ENCODE data around the gene DLGAP1. TPM values are rescaled to one million over a fixed set of nuclear protein-coding genes. Genes with fewer than 3 reads are reported as not detected.
A peak's percentile ranks its signal among the peaks of the same experiment; 100 is the strongest.

The DLGAP1 gene
- total RNA-seq, 1 experiment from 2014 or later = 27.5 TPM

DNA sequence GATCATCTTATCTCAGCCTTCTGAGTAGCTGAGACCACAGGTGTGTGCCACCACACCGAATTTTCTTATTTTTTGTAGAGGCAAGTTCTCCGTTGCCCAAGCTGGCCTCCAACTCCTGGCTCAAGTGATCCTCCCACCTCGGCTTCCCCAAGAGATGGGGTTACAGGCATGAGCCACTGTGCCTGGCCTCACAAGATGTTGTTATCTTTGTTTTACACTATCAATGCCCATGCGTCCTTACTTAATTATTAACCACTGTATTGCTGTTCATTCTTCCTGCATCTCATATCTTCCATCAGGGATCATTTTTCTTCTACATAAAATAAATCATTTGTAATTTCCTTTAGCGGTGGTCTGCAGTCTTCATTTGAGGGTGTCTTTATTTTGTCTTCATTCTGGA, 823.2 kb downstream of the DLGAP1 start:
- no peak for DNase-seq (ENCODE audit: low read depth, low spot score)
- in situ Hi-C loops (cut with HindIII; ENCODE audit: low pct_unique_long_range_greater_than_20kb, low sequenced_read_pairs) = no loop called here

- DNase-seq (ENCODE audit: low read depth, low spot score) = no peak
These were observed 828.1 kb downstream of the DLGAP1 start for GRCh38 chr18:3626929-3627458.

GRCh38 chr18:3625742-3626091, 829.4 kb downstream of the DLGAP1 start:
- no peak for DNase-seq (ENCODE audit: low read depth, low spot score)
- in situ Hi-C loops (cut with HindIII; ENCODE audit: low pct_unique_long_range_greater_than_20kb, low sequenced_read_pairs) = no loop called here

More at GRCh38 chr18:3626929-3627458, 828.1 kb downstream of the DLGAP1 start:
- in situ Hi-C loops (cut with HindIII; ENCODE audit: low pct_unique_long_range_greater_than_20kb, low sequenced_read_pairs) = no loop called here

GRCh38 chr18:3624935-3625741, 830.0 kb downstream of the DLGAP1 start:
- peak; percentile 52 for DNase-seq (ENCODE audit: low read depth, low spot score)

GRCh38 chr18:3624546-3624934, 830.6 kb downstream of the DLGAP1 start:
- in situ Hi-C loops (cut with HindIII; ENCODE audit: low pct_unique_long_range_greater_than_20kb, low sequenced_read_pairs) = no loop called here
- DNase-seq (ENCODE audit: low read depth, low spot score) = no peak

More at GRCh38 chr18:3624935-3625741, 830.0 kb downstream of the DLGAP1 start:
- in situ Hi-C loops (cut with HindIII; ENCODE audit: low pct_unique_long_range_greater_than_20kb, low sequenced_read_pairs) = no loop called here

DNA sequence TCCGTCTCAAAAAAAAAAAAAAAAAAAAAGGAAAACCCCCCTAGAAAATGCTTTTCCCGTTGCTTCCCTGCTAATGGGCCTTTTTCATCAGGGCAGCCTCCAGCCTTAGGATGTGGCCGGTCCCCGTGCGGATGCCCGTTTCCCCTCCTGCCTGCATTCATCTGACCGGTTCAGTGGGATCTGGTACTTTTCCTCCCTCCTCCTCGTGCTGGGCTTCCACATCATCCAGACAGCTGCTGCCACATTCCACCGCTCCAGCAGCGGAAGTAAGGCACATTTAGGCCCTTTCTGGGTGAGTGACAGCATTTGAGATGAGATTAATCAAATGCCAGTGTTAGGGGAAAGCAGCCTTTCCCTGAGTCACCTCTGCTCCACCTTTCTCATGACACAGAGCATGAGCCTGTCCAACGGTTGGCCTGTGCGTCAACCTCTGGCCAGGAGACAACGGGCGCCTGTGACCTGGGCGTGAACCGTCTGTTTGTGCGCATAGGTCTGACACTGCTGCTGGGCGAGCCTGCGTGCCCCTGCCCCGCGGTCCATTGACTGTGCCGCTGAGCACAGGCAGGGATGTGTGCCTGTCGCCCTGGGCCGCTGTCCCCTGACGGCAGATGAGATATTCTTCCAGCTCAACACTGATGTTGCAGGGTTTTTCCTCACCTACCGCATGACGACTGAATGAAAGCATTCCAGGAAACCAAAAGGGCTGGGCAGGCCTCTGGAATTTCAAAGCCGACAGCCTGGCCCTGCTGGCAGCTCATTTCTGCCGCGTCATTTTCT, 831.1 kb downstream of the DLGAP1 start:
- in situ Hi-C loops (cut with HindIII; ENCODE audit: low pct_unique_long_range_greater_than_20kb, low sequenced_read_pairs) = no loop called here
- peak; percentile 94 for DNase-seq (ENCODE audit: low read depth, low spot score)

DNA sequence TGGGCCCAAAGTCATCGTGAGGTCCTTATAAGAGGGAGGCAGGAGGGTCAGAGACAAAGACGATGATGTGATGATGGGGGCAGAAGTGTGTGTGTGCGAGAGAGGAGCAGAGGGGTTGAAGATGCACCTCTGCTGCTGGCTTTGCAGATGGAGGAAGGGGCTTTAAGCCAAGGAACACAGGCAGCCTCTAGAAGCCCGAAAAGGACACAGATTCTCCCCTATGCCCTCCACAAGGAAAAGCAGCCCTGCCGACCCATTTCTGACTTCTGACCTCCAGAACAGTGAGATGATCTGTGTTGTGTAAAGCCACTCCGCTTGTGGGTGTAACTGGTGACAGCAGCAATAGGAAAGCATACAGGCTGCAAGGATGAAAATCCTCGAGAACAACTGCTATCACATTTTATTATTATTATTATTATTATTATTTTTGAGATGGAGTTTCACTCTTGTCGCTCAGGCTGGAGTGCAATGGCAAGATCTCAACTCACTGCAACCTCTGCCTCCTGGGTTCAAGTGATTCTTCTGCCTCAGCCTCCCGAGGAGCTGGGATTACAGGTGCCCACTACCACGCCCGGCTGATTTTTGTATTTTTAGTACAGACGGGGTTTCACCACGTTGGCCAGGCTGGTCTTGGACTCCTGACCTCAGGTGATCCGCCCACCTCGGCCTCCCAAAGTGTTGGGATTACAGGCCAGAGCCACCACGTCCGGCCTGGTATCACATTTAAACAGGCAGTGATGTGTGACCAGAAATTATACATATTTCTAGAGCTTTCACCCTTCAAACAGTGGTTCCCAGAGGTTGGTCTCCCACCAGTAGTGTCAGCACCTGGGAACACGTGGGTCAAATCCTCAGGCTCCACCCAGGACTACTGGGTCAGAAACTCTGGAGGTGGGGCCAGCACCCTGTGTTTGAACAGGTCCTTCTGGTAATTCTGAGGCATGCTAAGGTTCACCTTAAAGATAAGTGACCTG, 834.7 kb downstream of the DLGAP1 start:
- in situ Hi-C loops (cut with HindIII; ENCODE audit: low pct_unique_long_range_greater_than_20kb, low sequenced_read_pairs) = no loop called here

GRCh38 chr18:3619746-3620145, 835.4 kb downstream of the DLGAP1 start:
- DNase-seq (ENCODE audit: low read depth, low spot score) = no peak
- in situ Hi-C loops (cut with HindIII; ENCODE audit: low pct_unique_long_range_greater_than_20kb, low sequenced_read_pairs) = no loop called here

More for the DNA sequence above, 834.7 kb downstream of the DLGAP1 start:
- DNase-seq (ENCODE audit: low read depth, low spot score) = no peak

- DNase-seq (ENCODE audit: low read depth, low spot score) = no peak
- in situ Hi-C loops (cut with HindIII; ENCODE audit: low pct_unique_long_range_greater_than_20kb, low sequenced_read_pairs) = no loop called here
These were observed 835.9 kb downstream of the DLGAP1 start for GRCh38 chr18:3619222-3619621.

GRCh38 chr18:3616744-3617143, 838.4 kb downstream of the DLGAP1 start:
- no peak for DNase-seq (ENCODE audit: low read depth, low spot score)
- in situ Hi-C loops (cut with HindIII; ENCODE audit: low pct_unique_long_range_greater_than_20kb, low sequenced_read_pairs) = no loop called here

DNA sequence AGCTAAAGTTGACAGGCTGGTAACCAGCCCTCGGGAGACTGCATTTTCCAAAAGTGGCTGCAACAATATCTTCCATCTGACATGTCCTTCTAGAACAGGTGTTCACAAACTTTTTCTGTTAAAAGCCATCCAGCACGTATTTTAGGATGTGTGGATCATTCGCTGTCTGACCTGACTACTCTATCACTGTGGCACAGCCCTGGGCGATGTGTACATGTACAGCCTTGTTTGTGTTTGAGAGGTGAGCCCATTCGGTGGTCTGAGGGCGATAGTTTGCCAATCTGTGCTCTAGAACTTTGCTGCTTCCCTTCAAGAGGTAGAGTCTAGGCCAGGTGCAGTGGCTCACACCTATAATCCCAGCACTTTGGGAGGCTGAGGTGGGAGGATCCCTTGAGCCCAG, 839.0 kb downstream of the DLGAP1 start:
- no peak for DNase-seq (ENCODE audit: low read depth, low spot score)
- in situ Hi-C loops (cut with HindIII; ENCODE audit: low pct_unique_long_range_greater_than_20kb, low sequenced_read_pairs) = no loop called here

- DNase-seq (ENCODE audit: low read depth, low spot score) = no peak
- in situ Hi-C loops (cut with HindIII; ENCODE audit: low pct_unique_long_range_greater_than_20kb, low sequenced_read_pairs) = no loop called here
These were observed 839.6 kb downstream of the DLGAP1 start for GRCh38 chr18:3615374-3615985.

DNA sequence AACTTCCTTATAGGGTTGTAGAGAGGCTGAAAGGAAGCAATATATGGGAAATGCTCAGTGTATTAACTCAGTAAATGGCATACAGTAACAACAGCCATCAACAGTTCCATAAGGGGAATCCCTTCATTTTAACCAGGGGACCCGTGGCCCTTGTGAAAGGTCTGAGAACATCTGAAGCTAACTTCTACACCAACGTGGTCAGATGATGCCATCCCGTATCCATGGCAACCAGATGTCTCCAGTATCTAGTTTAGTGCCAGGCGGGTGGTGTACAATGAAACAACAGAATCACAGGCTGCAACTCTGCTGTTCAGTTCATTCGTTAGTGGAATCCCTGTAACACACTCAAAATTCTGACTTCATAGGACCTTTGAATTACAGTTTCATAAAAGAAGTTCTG, 842.8 kb downstream of the DLGAP1 start:
- peak; percentile 43 for DNase-seq (ENCODE audit: low read depth, low spot score)
- in situ Hi-C loops (cut with HindIII; ENCODE audit: low pct_unique_long_range_greater_than_20kb, low sequenced_read_pairs) = no loop called here

DNA sequence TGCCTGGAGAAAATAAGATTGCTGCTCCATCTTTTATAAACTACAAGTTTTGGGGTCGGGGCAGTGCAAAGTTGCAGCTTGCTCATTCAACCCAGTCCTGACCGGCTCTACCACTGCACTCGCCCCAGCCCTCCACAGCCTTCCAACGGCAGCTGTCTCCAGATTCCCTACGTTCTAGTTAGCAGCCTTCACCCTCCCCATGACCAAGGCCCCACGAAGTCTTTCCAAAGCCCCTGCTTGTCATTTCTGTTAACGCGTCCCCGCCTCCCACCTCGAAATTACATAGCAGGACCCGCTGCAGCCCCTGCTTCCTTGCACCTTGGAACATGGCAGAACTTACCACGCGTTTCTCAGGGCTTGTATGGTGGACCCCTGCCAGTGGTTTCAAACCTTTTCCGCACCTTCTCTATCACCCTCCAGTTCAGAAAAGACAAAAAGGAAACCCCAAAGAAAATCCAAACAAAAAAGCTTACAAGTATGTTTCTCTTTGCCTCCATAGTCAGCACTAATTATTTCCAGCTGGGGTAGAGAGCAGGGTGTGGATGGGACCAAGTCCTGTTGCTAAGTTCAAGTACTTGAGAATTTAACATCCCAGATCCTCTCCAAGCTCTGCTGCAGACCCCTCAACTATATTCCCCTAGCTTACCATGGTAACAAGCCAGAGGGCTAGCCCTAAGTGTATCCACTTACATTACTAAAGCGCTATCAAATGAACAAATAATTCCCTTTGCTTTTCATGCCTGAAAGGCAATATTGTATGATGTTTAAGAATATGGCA, 843.6 kb downstream of the DLGAP1 start:
- DNase-seq (ENCODE audit: low read depth, low spot score) = no peak
- in situ Hi-C loops (cut with HindIII; ENCODE audit: low pct_unique_long_range_greater_than_20kb, low sequenced_read_pairs) = no loop called here

DNA sequence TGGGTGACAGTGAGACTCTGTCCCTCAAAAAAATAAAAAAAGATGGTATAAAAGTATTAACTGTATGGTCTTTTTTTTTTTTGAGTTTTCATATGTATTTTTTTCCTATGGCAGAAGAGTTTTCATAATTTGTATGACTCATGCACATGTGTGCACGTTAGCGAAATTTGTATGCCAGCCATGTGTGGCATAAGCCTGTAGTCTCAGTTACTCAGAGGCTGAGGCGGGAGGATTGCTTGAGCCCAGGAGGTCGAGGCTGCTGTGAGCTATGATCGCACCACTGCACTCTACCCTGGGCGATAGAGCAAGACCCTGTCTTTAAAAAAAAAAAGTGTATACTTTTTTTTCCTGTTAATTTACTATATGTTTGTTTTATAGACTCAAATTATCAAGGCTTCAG, 844.3 kb downstream of the DLGAP1 start:
- no peak for DNase-seq (ENCODE audit: low read depth, low spot score)
- in situ Hi-C loops (cut with HindIII; ENCODE audit: low pct_unique_long_range_greater_than_20kb, low sequenced_read_pairs) = no loop called here

- in situ Hi-C loops (cut with HindIII; ENCODE audit: low pct_unique_long_range_greater_than_20kb, low sequenced_read_pairs) = no loop called here
- no peak for DNase-seq (ENCODE audit: low read depth, low spot score)
These were observed 844.9 kb downstream of the DLGAP1 start for GRCh38 chr18:3610188-3610708.

Measured in SK-MEL-5 (cell line).